ENCODE data around the gene NEURL1.
A peak's percentile ranks its signal among the peaks of the same experiment; 100 is the strongest.
"Not testable (repeated sequence)": the region's sequence is repeated elsewhere in the genome, so short reads cannot be mapped to it uniquely, and the experiment has no call there.

The NEURL1 gene

GRCh38 chr10:103603382-103603781 lies 109.9 kb downstream of the NEURL1 start:
- DNase-seq (ENCODE audit: low spot score), result no peak

- peak; percentile 30 for DNase-seq (ENCODE audit: low spot score)
Observed at GRCh38 chr10:103605359-103606096, 112.0 kb downstream of the NEURL1 start.

GRCh38 chr10:103606097-103606438 lies 112.6 kb downstream of the NEURL1 start:
- not testable (repeated sequence) for DNase-seq (ENCODE audit: low spot score)

- not testable (repeated sequence) for DNase-seq (ENCODE audit: low spot score)
Observed at GRCh38 chr10:103607051-103607450, 113.5 kb downstream of the NEURL1 start.

- not testable (repeated sequence) for DNase-seq (ENCODE audit: low spot score)
Observed at GRCh38 chr10:103608056-103608455, 114.6 kb downstream of the NEURL1 start.

GRCh38 chr10:103609231-103610082 lies 116.0 kb downstream of the NEURL1 start:
- DNase-seq (ENCODE audit: low spot score), result no peak

GRCh38 chr10:103610083-103610472 lies 116.6 kb downstream of the NEURL1 start:
- no peak for DNase-seq (ENCODE audit: low spot score)

GRCh38 chr10:103610921-103611511 lies 117.5 kb downstream of the NEURL1 start:
- DNase-seq (ENCODE audit: low spot score), result no peak

- DNase-seq (ENCODE audit: low spot score), result no peak
Observed at GRCh38 chr10:103612462-103613365, 119.2 kb downstream of the NEURL1 start.

GRCh38 chr10:103613616-103614015 lies 120.1 kb downstream of the NEURL1 start:
- no peak for DNase-seq (ENCODE audit: low spot score)

- no peak for DNase-seq (ENCODE audit: low spot score)
Observed at GRCh38 chr10:103614306-103615158, 121.0 kb downstream of the NEURL1 start.

- DNase-seq (ENCODE audit: low spot score), result no peak
Observed at GRCh38 chr10:103616705-103617601, 123.4 kb downstream of the NEURL1 start.

GRCh38 chr10:103617602-103618385 lies 124.3 kb downstream of the NEURL1 start:
- DNase-seq (ENCODE audit: low spot score), result no peak

GRCh38 chr10:103618575-103619423 lies 125.3 kb downstream of the NEURL1 start:
- no peak for DNase-seq (ENCODE audit: low spot score)

- DNase-seq (ENCODE audit: low spot score), result no peak
Observed at GRCh38 chr10:103619424-103620351, 126.2 kb downstream of the NEURL1 start.

GRCh38 chr10:103620352-103620740 lies 126.8 kb downstream of the NEURL1 start:
- DNase-seq (ENCODE audit: low spot score), result no peak
